Stimulated activated CD8-positive, alpha-beta memory T cell treated with anti-CD3 and anti-CD28 coated beads, Interleukin-12 subunit alpha, Interleukin-12 subunit beta, amount 100 ng/mL, for 1 hour (primary cell): ENCODE results near the gene SLC49A3.
"Not testable (repeated sequence)": the region's sequence is repeated elsewhere in the genome, so short reads cannot be mapped to it uniquely, and the experiment has no call there.

Source experiments
- DNase-seq: peaks from one replicate; pipeline ENCODE4 v3.0.0-alpha.2; 2020; ENCODE audit warnings: low read depth

SLC49A3 gene

GRCh38 chr4:721261-722168 lies 32.6 kb upstream of the SLC49A3 start:
- no peak for DNase-seq

- no peak for DNase-seq
Measured at GRCh38 chr4:720111-720860, 31.3 kb upstream of the SLC49A3 start.

GRCh38 chr4:718460-718859 lies 29.5 kb upstream of the SLC49A3 start:
- DNase-seq: no peak

- no peak for DNase-seq
Measured at GRCh38 chr4:717601-718320, 28.8 kb upstream of the SLC49A3 start.

DNA sequence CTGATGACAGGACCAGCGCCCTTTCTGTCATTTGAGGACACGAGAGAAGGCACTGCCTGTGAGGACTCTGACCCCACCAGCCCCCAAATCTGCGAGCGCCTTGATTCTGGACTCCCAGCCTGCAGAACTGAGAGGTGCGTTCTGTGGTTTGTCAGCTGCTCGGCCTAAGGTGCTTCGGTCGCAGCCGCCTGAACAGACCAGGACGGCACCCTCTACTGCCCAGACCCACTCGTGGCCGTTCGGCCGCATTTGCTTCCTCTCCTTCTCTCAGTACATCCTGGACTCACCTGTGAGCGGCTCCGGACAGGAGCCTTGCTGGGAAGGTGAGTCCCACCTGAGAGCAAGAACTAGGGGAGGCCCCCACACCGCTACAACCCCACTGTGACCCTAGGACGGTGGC lies 25.1 kb upstream of the SLC49A3 start:
- DNase-seq: no peak

GRCh38 chr4:712916-713632 lies 24.1 kb upstream of the SLC49A3 start:
- no peak for DNase-seq

DNA sequence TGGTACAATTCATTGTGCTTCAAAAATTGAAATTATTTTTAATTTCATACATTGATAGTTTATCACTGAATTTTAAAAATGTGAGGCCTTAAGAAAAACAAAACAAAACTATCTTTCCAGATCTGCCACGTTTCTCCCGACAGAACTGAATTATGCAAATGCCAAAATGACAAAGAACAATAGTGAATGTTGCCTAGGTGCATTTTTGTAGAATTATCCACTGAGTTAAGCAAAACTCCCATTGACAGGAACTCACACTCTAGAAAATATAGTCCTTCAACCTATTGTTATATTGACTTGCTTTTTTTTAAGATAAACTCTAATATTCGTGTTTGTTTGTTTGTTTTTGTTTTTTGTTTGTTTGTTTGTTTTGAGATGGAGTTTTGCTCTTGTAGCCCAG lies 23.1 kb upstream of the SLC49A3 start:
- no peak for DNase-seq

DNA sequence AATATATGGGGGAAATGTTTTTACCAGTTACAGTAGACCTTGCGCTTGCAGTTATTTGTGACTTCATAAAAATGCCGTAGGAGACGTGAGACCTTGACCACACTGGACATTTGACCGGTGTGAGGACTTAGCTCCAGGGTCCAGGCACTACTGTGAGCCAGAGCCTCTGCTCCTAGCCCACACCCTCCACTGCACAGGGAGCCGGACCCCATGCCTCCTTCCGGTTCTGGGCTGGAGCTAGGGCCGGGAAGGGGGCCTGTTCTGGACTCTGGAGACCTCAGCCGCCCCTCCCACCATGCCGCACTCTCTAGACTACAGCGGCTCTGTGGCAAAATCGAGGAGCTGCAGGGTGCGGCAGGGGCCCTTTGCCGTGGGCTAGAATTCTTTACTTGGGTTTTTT lies 22.0 kb upstream of the SLC49A3 start:
- DNase-seq: no peak

GRCh38 chr4:710116-710515 lies 21.2 kb upstream of the SLC49A3 start:
- DNase-seq: no peak

DNA sequence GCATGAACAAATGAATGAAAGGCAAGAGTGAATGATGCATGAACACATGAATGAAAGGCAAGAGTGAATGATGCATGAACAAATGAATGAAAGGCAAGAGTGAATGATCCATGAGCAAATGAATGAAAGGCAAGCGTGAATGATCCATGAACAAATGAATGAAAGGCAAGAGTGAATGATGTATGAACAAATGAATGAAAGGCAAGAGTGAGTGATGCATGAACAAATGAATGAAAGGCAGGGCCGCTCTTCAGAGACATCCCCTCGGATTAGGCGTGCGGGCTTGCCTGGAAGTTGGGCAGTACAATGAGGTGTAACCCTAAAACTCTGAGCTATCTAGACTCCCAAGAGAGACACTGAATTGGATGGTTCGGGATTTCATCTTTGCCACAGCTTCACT lies 20.4 kb upstream of the SLC49A3 start:
- no peak for DNase-seq

DNA sequence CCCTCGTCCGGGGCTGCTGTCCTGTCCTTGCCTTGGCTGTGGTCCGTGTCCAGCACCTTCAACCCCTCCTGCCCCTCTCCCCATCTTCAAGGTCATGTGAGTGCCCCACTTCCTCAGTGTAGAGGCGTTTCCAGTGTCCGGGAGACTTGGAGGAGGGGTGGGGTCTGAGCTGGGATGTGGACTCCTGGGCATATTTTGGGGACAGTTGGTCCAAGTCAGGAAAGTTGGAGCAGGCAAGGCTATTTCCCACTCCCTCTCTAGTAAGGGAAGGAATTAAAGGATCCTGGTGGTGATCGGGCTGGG lies 19.6 kb upstream of the SLC49A3 start:
- DNase-seq: no peak

- no peak for DNase-seq
Measured at GRCh38 chr4:707929-708630, 19.1 kb upstream of the SLC49A3 start.

DNA sequence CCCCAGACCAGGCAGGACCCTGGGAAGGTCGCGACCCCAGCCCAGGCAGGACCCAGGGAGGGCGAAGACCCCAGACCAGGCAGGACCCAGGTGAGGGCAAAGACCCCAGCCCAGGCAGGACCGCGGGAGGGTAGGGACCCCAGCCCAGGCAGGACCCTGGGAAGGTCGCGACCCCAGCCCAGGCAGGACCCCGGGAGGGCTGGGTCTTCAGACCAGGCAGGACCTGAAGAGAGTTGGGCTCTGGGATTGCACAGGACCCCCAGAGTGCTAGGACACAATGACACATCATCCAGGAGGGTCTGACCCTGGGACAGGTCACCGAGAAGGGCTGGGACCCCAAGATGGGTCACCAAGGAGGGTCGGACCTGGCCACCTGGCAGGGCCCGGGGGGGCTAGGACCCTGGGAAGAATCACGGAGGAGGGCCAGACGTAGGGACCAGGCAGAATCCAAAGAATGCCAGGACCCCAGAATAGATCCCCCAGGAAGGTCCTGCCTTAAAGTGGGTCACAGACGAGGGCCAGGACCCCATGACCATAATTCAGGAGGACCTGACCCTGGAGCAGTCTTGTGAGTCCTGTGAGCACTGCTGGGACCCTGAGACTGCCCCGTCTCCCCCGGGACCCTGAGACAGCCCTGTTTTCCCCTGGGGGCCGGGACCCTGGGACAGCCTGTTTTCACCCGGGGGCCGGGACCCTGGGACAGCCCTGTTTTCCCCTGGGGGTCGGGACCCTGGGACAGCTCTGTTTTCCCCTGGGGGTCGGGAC lies 18.1 kb upstream of the SLC49A3 start:
- no peak for DNase-seq

- not testable (repeated sequence) for DNase-seq
Measured at GRCh38 chr4:706083-706633, 17.2 kb upstream of the SLC49A3 start.

DNA sequence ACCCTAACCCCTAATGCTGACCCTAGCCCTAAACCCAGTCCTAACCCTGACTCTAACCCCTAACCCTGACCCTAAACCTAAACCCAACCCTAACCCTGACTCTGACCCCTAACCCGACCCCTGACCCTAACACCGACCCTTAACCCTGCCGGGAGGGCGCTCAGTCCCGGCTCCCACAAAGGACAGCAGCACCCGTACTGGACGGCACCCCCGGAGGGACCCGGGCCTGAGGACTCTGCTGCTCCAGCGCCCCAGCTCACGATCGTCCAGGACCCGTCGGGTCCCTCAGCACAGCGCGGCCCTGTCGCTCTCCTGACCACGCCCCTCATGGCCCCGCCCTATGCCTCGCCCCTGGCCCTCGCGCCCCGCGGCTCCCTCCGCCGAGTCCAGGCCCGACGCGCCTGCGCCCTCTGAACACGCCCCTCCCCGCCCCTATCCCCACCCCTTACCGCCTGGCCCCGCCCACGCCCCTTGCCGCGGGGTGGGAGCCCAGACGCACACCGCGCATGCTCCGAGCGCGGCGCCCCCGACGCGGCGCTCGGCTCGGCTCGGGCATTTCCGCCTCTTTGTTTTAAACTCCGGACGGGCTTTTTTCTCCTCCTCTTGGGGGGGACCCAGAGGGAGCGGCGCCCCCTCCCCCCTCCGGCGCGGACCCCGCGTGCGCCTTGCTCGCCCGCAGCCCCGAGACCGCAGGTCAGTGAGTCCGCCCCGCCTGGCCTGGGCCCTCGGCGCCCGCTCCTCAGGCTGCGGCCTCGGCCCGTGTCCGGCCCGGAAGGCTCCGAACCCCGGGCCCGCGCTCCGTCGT lies 16.5 kb upstream of the SLC49A3 start, which contains the start of gene PCGF3:
PCGF3 (plus strand) TSS at position 555 of the 805 bp plus-strand sequence. CDS start 27,849 bp downstream, outside the sequence.
- DNase-seq: peak; percentile 94

DNA sequence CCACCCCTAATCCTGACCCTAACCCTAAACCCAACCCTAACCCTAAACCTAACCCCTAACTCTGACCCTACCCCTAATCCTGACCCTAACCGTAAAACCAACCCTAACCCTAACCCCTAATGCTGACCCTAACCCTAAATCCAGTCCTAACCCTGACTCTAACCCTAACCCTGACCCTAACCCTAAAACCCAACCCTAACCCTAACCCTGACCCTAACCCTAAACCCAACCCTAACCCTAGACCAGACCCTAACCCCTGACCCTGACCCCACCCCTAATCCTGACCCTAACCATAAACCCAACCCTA lies 16.0 kb upstream of the SLC49A3 start:
- no peak for DNase-seq

DNA sequence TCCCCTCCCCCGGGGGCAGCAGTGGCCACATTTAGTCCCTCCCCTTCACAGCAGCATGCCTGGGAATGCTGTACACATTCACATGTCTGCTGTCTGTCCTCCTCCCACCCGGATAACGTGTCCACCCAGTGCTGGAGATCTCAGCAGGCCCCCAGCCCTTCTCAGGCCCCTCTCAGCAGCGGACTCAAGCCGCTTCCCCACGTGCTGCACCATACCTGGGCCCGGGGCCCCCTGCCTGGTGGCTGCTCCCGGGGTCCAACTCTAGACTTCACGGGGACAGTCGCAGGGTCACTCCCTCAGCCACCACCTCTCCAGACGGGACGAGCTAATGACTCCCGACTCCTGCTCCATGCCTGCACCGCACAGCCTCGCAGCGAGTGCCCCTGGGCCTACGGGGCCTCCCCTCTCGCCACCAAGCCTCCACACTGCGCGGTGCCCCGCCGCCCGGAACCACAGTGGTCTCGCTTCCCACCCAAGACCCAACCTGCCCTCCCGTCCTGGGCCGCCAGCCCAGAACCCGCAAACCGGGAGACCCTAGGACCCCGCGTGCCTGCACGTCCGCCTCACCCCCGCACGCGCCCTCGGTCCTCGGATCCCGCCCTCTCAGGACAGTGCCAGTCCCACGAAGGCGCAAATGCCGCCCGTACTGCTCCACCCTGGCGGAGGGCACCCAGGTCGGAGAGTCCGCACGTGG lies 15.4 kb upstream of the SLC49A3 start:
- DNase-seq: no peak

GRCh38 chr4:703336-704197 lies 14.6 kb upstream of the SLC49A3 start:
- no peak for DNase-seq
